Measurements from ENCODE around the gene GALNT2. TPM values are rescaled to one million over a fixed set of nuclear protein-coding genes. Genes with fewer than 3 reads are reported as not detected.

The GALNT2 gene
- total RNA-seq, 1 experiment from 2014 or later: 36.3 TPM

DNA sequence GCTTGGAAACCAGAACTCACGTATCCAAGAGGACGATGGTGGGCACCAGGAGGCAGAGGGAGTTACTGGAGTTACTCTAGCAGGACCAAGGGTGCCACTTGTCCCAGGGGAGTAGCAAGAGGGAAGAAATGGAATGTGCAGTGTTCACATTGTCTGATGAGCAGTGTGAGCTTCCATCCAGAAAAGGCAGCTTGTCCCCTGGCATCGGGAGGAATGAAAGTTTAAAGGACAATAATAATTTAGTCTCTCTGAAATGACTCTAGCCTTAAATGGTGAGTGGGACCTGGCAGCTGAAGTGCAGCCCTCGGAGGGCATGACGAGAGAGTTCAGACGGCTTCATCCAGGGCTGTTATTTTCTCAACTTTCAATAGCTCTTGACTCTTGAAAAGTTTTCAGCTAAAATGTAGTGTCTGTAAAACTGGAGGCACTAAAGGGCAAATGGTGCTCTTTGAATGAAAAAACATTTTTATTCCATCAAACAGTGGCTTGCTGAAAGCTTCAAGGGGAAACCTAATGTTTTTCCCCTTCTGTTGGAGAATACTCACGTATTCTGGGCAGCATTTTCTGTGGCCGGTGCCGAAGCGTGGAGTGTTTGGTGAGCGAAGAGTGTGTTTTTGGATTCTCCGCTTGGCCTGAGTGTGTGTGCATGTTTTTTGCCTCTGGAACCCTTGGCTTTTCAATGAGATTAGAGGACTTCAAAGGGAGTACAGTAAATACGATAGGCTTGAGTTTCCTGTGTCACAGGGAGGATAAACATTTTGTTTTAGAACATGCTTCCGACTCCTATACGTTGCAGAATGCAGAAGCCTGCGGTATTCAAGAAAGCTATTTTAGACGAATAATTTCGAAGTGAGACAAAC, 157.3 kb downstream of the GALNT2 start:
- in situ Hi-C loops (cut with HindIII; ENCODE audit: low pct_unique_long_range_greater_than_20kb, low sequenced_read_pairs): no loop called here
- no peak for DNase-seq (ENCODE audit: low read depth)

DNA sequence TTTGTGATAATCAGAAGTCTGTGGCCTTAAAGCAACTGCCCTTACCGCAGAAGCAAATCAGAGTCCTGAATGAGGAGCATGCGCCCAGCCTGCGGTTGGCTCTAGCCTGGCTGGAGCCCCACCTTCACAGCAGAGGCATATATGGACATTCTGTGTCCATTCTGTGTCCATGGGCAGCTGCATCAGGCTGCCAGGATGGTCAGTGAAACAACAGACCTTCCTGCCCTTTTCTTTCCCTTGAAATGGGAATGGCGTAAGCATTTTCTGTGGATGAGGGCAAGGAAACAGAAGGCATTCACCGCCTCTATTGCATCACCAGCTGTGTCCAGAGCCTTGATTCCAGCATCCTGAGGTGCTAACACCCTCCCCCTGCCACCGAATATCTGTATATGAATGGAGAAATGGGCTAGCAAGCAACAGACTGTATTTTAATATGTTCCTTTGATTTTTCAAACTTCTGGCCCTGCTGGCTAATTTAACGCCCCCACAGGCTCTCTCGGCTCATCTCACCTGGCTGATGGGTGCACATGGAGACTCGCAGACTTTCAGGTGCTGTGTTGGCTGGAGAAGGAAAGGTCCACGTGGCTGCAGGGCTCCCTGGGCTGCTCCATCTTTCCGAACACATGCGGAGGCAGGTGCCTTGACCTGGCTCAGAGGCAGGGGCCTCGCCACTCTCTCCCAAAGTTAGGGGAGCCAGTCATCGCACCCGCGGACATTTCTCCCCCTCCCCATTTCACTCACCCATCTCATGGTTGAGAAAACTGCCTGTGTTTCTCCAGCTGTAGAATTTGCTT, 159.2 kb downstream of the GALNT2 start:
- DNase-seq (ENCODE audit: low read depth): no peak
- in situ Hi-C loops (cut with HindIII; ENCODE audit: low pct_unique_long_range_greater_than_20kb, low sequenced_read_pairs): no loop called here

DNA sequence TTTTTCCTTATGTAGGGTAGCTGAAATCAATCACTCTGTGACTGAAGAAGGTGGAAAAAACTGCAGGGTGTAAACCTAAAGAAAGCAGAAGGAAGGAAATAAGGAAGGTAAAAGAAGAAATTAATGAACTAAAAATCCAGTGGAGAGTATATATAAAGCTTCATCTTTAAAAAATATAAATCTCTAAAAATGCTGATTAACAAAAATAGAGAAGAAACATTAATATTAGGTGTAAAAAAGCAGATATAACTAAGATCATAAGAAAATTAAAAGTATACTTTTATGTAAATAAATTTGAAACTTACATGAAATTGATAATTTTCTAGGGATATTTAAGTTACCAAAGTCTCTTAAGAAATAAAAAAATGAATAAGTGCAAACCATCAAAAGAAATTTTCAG, 159.8 kb downstream of the GALNT2 start:
- DNase-seq (ENCODE audit: low read depth): no peak
- in situ Hi-C loops (cut with HindIII; ENCODE audit: low pct_unique_long_range_greater_than_20kb, low sequenced_read_pairs): no loop called here

DNA sequence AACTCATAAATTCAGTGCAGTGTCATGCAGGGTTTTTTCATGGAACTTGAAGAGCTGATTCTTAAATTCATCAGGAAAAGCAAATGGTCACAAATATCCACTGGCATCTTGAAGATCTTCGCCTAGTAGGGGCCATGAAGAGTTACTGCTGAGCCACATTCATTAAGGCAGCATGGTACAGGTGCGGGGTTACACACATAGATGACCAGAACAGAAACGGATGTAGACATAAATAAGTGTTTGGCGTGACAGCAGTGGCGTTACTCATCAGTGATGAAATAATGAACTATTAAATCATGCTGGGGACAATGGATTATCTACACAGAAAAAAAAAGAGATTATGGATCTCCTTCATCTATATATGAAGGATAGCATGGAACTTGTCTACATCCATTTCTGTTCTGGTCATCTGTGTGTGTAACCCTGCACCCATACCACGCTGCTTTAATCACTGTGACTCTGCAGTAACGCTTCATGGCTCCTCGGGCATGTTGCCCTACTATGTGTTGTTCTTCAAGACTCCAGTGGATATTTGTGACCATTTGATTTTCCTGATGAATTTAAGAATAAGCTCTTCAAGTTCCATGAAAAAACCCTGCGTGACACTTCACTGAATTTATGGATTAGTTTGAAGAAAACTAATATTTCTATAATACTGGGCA, 161.3 kb downstream of the GALNT2 start:
- in situ Hi-C loops (cut with HindIII; ENCODE audit: low pct_unique_long_range_greater_than_20kb, low sequenced_read_pairs): no loop called here
- no peak for DNase-seq (ENCODE audit: low read depth)

DNA sequence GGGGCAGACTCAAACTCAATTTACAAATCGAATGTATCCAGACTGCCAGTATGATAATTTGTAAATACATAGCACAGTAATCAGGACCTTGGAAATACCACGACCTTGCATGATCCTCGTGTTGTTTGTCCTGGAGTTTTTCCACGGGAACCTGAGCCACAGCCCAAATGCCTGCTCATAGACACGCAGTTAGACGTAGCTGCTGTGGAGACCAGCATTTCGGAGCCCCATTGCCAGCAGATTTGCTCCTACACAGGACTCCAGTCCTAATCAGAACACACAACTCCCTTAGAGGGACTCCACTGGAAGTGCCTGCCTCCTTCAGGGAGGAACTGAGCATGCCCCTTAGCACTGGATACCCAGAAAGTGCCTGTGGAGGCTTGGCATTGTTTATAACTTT, 163.2 kb downstream of the GALNT2 start:
- in situ Hi-C loops (cut with HindIII; ENCODE audit: low pct_unique_long_range_greater_than_20kb, low sequenced_read_pairs): no loop called here

DNA sequence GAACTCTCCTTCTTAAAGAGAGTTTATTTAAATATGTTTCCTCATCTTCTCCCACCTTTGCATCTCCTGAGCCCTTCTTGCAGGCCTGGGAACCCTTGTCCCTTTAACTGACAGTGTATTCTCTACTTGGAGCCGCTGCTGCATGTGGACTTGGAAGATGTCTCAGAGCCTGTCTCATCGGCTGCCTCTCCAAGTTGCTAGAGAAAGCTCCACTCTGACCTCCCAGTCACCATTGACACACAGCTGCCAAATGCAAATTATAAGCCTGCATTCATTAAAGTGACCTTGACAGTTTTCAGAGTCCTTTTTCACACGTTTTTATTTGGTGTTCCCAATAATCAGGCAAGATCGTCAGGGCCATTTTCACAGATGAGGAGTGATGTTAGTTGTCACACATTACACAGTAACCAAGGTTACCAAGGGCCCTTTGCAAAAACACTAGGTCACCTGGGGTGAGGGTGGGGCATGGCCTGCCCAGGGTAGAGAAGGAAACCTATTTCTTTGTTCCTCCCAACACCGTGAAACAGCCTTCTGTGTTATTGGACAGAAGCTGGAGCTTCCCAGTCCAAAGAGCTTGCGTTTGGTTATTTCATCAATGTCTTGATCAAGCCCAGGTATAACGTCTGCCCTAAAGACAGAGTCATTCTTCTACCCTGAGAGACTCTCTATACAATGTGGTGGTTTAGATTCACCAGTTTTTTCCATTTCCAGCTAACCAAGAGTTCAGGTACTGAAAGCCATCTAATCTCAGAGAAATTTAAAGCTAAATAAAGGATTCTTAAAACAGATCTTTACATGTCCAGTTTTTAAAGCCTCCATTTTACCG, 164.1 kb downstream of the GALNT2 start:
- in situ Hi-C loops (cut with HindIII; ENCODE audit: low pct_unique_long_range_greater_than_20kb, low sequenced_read_pairs): no loop called here
- DNase-seq (ENCODE audit: low read depth): no peak

More for the DNA sequence above, 163.2 kb downstream of the GALNT2 start:
- DNase-seq (ENCODE audit: low read depth): no peak

DNA sequence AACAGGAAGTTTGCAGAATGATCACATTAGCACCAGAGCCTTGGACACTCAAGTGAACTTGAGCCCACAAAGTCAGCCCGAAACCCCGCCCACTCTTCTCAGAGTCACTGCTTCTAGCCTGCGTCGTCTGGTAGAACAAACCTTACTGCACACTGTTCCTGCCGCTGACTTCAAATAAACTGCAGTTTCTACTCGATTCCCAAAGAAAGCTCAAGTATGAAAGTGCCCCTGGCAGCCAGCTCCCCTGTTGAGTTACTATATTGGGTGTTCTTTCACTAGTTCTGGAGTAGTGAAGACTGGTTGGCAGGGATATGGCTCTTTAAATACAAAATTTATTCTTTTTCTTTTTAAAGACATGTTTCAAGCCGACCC, 164.7 kb downstream of the GALNT2 start:
- in situ Hi-C loops (cut with HindIII; ENCODE audit: low pct_unique_long_range_greater_than_20kb, low sequenced_read_pairs): no loop called here
- no peak for DNase-seq (ENCODE audit: low read depth)

DNA sequence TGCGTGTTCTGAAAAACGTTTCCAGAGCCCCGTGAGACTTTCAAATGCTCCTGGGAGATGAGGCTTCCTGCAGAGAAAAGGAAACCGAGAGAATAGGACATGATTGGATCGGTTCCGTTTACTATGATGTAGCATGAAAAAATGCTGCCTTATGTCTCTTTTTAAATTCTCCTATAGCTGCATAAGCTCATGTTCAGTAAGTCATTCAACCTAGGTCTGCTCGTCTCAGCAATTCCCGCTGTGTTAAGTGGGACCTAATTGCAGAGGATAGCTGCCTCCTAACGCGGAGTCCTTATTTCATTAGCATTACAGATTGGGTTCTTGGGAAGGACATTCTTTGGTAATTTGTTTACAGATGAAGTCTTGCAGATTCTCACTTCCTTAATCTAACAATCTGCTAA, 165.3 kb downstream of the GALNT2 start:
- DNase-seq (ENCODE audit: low read depth): no peak
- in situ Hi-C loops (cut with HindIII; ENCODE audit: low pct_unique_long_range_greater_than_20kb, low sequenced_read_pairs): no loop called here

DNA sequence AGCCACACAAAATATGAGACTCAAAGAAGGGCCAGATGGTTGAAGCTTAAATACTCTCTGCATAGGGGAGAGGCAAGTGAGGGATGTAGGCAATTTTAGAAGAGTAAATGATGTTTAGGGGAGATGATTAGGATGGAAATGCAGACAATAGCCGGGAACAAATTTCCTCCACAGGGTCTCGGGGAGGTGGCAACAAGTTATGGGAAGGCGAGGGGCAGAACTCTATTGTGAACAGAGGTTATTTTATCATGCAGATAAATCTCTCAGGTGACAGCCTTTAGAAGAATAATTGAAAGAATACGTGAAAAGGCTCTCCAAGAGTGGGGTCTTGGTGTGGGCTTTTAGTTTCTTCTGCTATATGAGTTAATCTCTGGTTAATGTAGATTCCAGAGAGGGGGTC, 166.7 kb downstream of the GALNT2 start:
- in situ Hi-C loops (cut with HindIII; ENCODE audit: low pct_unique_long_range_greater_than_20kb, low sequenced_read_pairs): no loop called here

DNA sequence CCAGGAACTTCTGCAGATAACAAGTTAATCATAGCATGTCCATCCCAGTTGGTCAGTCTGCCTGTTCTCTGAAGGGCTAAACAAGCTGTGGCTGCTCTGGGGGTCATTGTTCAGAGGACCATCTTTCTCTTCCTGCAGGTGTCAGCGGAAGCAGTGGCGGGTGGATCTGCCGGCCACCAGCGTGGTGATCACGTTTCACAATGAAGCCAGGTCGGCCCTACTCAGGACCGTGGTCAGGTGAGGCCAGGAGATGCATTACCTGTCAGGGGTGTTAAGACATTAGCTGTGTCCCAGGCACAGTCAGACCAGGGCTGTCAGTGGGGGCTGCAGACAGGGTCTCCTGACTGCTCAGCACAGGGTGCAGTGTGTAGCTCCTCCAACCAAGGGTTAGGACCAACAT, 168.8 kb downstream of the GALNT2 start:
- in situ Hi-C loops (cut with HindIII; ENCODE audit: low pct_unique_long_range_greater_than_20kb, low sequenced_read_pairs): no loop called here
- DNase-seq (ENCODE audit: low read depth): no peak

More for the DNA sequence above, 166.7 kb downstream of the GALNT2 start:
- no peak for DNase-seq (ENCODE audit: low read depth)

DNA sequence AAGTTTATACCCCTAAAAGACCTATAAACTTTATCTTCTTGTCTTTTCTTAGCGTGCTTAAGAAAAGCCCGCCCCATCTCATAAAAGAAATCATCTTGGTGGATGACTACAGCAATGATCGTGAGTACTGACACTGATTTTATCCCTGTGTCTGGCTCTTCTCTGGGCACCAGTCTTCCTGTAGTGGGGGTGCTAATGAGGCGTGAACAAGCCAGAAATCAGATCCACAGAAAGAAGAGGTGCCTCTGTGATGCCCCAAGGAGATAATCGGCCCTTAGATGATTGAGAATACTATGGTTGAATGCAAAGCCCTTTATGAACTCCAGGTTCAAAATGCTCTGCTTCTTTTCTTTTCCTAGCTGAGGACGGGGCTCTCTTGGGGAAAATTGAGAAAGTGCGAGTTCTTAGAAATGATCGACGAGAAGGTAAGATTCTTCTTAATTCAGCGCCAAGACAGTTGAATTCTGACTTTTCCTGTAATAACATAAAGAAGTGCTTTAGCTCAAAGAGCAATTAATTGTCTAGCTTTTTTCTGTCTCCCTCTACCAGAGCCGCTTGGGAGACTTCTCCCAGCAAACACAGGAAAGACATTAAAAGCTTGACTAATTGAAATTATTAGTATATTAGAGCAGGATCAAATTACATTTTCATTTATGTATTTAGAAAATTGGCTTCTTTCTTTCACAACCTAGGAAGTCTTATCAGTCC, 169.4 kb downstream of the GALNT2 start:
- DNase-seq (ENCODE audit: low read depth): no peak
- in situ Hi-C loops (cut with HindIII; ENCODE audit: low pct_unique_long_range_greater_than_20kb, low sequenced_read_pairs): no loop called here

DNA sequence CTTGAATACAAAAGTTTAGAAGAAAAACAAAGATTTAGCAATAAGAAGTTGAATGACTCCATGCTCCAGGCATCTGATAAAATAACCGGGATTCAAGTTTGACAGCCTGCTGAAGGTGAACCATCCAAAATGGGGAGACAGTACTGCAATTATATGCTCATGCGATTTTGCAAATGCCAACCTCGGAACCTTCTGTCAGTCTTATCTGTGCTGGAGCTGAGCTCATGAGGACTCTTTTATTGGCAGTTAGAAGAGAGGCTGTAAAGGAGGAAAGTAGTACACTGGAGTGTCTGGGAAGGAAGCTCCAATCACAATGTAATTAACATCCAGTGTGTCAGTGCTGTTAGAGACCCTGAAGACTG, 170.0 kb downstream of the GALNT2 start:
- no peak for DNase-seq (ENCODE audit: low read depth)
- in situ Hi-C loops (cut with HindIII; ENCODE audit: low pct_unique_long_range_greater_than_20kb, low sequenced_read_pairs): no loop called here

DNA sequence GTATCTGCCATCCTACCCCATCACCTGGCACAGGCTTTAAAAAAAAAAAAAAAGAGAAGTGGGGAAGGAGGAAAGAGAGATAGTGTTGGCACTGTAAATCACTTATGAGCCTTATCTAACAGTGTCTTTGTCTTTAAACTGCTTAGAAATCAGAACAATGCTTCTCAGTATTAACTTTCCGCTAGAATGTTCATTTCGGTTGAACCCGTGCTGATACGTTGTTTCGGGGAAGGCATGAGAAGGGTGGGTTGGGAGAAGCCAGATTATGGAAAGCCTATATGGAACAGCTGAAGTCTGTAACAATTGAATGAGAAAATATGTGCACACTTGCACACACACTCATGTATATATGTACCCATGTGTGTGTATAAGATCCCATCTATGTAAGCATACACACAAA, 170.8 kb downstream of the GALNT2 start:
- no peak for DNase-seq (ENCODE audit: low read depth)
- in situ Hi-C loops (cut with HindIII; ENCODE audit: low pct_unique_long_range_greater_than_20kb, low sequenced_read_pairs): no loop called here

DNA sequence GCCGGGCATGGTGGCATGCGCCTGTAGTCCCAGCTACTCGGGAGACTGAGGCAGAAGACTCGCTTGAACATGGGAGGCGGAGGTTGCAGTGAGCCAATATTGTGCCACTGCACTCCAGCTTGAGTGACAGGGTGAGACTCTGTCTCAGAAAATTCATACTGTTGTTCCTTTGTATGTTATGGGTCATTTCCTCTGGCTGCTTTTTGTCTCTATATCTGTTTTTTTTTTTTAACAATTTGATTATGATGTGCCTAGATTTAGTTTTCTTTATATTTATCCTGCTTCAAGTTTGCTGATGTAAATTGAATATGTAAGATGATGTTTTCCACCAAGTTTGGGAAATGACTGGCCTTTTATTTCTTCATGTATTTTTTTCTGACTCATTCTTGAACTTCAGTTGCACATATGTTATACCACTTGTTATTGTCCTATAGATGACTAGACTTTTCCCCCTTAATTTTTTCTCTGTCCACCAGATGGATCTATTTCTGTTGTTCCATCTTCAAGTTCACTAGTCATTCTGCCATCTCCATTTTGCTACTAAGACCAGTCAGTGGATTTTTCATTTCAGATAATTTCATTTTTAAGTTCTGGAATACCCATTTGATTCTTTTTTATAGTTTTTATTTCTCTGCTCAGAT, 173.5 kb downstream of the GALNT2 start:
- in situ Hi-C loops (cut with HindIII; ENCODE audit: low pct_unique_long_range_greater_than_20kb, low sequenced_read_pairs): no loop called here
- DNase-seq (ENCODE audit: low read depth): no peak

DNA sequence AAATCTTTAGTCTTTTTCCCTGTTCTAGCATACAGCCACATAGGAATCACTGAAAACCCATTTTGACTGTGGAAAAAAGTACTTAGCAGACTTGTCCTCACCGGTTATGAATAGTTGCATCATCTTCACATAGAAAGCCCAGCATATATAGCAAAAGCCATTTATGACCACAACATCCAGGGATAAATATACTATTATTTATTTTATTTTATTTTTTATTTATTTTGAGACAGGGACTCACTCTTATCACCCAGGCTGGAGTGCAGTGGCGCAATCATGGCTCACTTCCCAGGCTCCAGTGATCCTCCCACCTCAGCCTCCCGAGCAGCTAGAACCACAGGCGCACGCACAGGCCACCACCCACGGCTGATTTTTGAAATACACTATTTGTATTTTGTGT, 175.3 kb downstream of the GALNT2 start:
- no peak for DNase-seq (ENCODE audit: low read depth)
- in situ Hi-C loops (cut with HindIII; ENCODE audit: low pct_unique_long_range_greater_than_20kb, low sequenced_read_pairs): no loop called here

DNA sequence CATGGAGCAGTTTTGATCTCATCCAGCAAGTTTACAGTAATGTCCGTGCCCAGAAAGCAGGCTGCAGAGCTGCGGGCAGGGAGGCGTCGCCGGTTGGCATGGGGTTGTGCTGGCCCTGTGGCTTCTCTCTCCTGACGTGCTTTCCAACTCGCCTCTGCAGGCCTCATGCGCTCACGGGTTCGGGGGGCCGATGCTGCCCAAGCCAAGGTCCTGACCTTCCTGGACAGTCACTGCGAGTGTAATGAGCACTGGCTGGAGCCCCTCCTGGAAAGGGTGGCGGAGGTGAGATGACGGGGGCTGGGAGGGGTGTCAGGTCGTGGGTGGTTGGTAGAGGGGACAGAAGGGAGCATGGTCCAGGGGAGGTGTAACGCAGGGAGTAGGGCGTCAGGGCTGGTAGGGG, 176.1 kb downstream of the GALNT2 start:
- in situ Hi-C loops (cut with HindIII; ENCODE audit: low pct_unique_long_range_greater_than_20kb, low sequenced_read_pairs): no loop called here

DNA sequence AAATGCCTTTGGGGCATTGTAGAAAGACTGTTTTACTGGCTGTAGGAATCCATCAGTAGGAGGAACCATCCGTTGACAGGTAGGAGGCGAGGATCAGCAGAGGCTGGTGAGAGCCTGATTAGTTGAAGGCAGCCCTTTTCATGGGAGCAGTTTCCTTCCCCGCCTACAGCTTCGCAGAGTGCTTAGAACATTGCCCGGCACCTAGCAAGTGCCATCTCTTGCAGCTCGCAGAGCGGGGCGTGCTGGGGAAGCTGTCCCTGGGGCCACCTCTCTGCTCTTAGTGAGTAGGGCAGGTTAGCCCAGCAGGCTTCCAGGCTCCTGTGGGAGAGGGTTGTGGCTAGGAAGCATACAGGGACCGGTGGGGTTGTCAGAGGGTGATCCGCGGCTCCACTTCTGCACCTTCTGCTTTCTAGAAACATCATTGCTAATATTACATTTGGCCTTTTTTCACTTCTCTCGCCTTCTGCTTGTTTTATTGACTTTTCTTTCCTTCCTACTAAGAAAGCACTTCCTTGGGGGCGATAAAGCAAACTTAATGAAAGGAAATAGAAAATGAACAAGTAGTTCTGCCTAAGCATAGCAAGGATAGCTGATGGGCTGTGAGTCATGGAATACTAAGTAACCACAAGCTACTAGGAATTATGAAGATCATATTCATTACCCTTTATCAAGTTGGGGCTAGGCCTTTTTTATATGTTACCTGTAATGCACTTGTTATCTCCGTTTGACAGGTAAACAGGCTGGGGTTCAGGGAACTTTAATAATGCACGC, 176.7 kb downstream of the GALNT2 start:
- in situ Hi-C loops (cut with HindIII; ENCODE audit: low pct_unique_long_range_greater_than_20kb, low sequenced_read_pairs): no loop called here

More for the DNA sequence above, 176.1 kb downstream of the GALNT2 start:
- DNase-seq (ENCODE audit: low read depth): no peak

More for the DNA sequence above, 176.7 kb downstream of the GALNT2 start:
- DNase-seq (ENCODE audit: low read depth): no peak

Measured in Caki2 (cell line).